K562 (cell line): Measurements from ENCODE around the gene AP1B1. TPM values are rescaled to one million over a fixed set of nuclear protein-coding genes. Genes with fewer than 3 reads are reported as not detected.

Source experiments
- BRF2 ChIP-seq: IDR thresholded peaks from 3 replicates; pipeline ENCODE4 v1.6.1; 2011; ENCODE audit warnings: borderline replicate concordance, mild to moderate bottlenecking; ENCODE audit not compliant: insufficient read length, insufficient read depth
- CHCHD3 ChIP-seq: fragments of 250-450 bp; sonication (Bioruptor Pico); IDR thresholded peaks from 2 replicates; pipeline ENCODE4 v2.1.2; 2022; ENCODE audit warnings: mild to moderate bottlenecking
- ELF1 ChIP-seq: fragments of 200-800 bp; sonication (Bioruptor generic); IDR thresholded peaks from 2 replicates; pipeline ENCODE4 v1.6.1; 2016; ENCODE audit warnings: missing genetic modification characterization, missing compliant biosample characterization
- PBX2 ChIP-seq, 2 experiments: IDR thresholded peaks in 1 of 2; conservative IDR thresholded peaks in 1 of 2; 2 replicates each; pipeline ENCODE4 v1.6.1; 2016; ENCODE audit warnings: low read depth in 2 of 2, mild to moderate bottlenecking in 1 of 2, missing compliant biosample characterization in 1 of 2, missing genetic modification characterization in 1 of 2, moderate library complexity in 1 of 2
- SUPT5H ChIP-seq: fragments of 450-650 bp; IDR thresholded peaks from 2 replicates; pipeline ENCODE4 v1.6.1; 2016
- polyA plus RNA-seq, 8 experiments: library from polyadenylated mRNA; depleted of rRNA in 4 of 8; stranded (reverse) in 5 of 8; unstranded in 3 of 8; fragments of >200 nt; fragmentation: Nextera tagmentation in 2 of 8; fragmentation: Illumina TruSeq in 1 of 8; extraction: Ambion mirVana in 2 of 8; extraction: Trizol in 1 of 8; gene quantifications; 2 replicates each; pipeline versions ENCODE4 v1.2.1 to v1.2.3, GENCODE V29; 2011 to 2014; ENCODE audit warnings: inconsistent platforms in 1 of 8, missing spikeins in 1 of 8
- total RNA-seq, 7 experiments: library from RNA; depleted of rRNA in 6 of 7; stranded (reverse); fragments of >200 nt in 6 of 7; fragmentation: Illumina TruSeq in 2 of 7; extraction: Trizol in 2 of 7; gene quantifications; 2 replicates each; pipeline versions ENCODE4 v1.2.1 to v1.2.3, GENCODE V29; 2011 to 2021; ENCODE audit warnings: low replicate concordance in 1 of 7
- TF ChIP-seq, protein P1 (sequence below), 2 experiments: fragments of 150-350 bp in 1 of 2; IDR thresholded peaks; 2 replicates each; pipeline ENCODE4 v1.6.1; 2012 to 2016; ENCODE audit warnings: low read depth in 2 of 2, low read length in 2 of 2, mild to moderate bottlenecking in 1 of 2, moderate library complexity in 1 of 2

Gene AP1B1
- total and polyA plus RNA-seq, 9 of the 15 experiments (the other 6 are each of a cell fraction or from before 2014, with no cell fraction given), result 1.2 to 60.9 (median 30.1) TPM

DNA sequence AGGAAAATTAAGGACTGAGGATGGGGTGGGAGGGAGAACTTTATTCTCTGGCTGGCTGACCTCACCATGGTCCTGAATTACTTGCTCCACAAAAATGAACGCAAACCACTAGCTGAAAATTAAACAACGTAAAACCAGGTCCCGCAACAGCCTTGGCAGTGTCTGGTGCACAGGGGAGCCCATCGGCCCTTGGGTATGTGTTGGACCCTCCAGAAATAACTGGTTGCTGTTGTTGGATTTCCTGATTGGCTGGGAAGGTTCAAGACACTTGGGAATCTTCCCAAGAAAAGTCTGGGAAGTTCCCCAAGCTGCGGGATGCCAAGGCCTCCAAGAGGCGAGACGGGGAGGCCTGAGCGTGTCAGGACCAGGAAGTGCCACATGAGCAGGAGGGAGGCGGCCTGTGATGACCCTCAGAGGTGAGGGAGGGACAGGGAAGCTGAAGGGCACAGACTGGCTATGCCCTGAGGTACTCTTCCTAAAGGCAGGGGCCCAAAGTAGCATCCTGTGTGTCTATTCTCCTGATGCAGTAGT lies 62.5 kb downstream of the AP1B1 start (continued):
- TF ChIP-seq PBX2 (CRISPR knock-in tag; IDR thresholded peaks at IDR 0.05; ENCODE audit: low read depth) (no peak), PBX2 (tag; conservative IDR thresholded peaks at IDR 0.05; ENCODE audit: low read depth) (no peak), SUPT5H (no peak), CHCHD3 (CRISPR knock-in tag) (no peak), BRF2 (no peak), ELF1 (no peak)
- TF ChIP-seq, protein P1, sequence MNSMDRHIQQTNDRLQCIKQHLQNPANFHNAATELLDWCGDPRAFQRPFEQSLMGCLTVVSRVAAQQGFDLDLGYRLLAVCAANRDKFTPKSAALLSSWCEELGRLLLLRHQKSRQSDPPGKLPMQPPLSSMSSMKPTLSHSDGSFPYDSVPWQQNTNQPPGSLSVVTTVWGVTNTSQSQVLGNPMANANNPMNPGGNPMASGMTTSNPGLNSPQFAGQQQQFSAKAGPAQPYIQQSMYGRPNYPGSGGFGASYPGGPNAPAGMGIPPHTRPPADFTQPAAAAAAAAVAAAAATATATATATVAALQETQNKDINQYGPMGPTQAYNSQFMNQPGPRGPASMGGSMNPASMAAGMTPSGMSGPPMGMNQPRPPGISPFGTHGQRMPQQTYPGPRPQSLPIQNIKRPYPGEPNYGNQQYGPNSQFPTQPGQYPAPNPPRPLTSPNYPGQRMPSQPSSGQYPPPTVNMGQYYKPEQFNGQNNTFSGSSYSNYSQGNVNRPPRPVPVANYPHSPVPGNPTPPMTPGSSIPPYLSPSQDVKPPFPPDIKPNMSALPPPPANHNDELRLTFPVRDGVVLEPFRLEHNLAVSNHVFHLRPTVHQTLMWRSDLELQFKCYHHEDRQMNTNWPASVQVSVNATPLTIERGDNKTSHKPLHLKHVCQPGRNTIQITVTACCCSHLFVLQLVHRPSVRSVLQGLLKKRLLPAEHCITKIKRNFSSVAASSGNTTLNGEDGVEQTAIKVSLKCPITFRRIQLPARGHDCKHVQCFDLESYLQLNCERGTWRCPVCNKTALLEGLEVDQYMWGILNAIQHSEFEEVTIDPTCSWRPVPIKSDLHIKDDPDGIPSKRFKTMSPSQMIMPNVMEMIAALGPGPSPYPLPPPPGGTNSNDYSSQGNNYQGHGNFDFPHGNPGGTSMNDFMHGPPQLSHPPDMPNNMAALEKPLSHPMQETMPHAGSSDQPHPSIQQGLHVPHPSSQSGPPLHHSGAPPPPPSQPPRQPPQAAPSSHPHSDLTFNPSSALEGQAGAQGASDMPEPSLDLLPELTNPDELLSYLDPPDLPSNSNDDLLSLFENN (IDR thresholded peaks at IDR 0.05; ENCODE audit: low read depth in 2 of 2, low read length in 2 of 2), result no peak
